EH (cell line): ENCODE results near the gene AURKAIP1.

ENCODE experiments used
- DNase-seq: peaks from one replicate; pipeline ENCODE4 v3.0.0-alpha.2; 2015; ENCODE audit warnings: low read depth

Gene AURKAIP1

DNA sequence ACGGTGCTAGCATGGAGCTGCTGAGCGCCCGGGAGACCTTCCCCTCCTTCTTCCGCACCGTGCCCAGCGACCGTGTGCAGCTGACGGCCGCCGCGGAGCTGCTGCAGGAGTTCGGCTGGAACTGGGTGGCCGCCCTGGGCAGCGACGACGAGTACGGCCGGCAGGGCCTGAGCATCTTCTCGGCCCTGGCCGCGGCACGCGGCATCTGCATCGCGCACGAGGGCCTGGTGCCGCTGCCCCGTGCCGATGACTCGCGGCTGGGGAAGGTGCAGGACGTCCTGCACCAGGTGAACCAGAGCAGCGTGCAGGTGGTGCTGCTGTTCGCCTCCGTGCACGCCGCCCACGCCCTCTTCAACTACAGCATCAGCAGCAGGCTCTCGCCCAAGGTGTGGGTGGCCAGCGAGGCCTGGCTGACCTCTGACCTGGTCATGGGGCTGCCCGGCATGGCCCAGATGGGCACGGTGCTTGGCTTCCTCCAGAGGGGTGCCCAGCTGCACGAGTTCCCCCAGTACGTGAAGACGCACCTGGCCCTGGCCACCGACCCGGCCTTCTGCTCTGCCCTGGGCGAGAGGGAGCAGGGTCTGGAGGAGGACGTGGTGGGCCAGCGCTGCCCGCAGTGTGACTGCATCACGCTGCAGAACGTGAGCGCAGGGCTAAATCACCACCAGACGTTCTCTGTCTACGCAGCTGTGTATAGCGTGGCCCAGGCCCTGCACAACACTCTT, 42.8 kb downstream of the AURKAIP1 start:
- no peak for DNase-seq

GRCh38 chr1:1331068-1331965, 43.7 kb downstream of the AURKAIP1 start, which contains the start of gene TAS1R3:
TAS1R3 (plus strand) TSS chr1:1331280; CDS start chr1:1331346, 66 bp downstream.
- DNase-seq, result peak; percentile 39

DNA sequence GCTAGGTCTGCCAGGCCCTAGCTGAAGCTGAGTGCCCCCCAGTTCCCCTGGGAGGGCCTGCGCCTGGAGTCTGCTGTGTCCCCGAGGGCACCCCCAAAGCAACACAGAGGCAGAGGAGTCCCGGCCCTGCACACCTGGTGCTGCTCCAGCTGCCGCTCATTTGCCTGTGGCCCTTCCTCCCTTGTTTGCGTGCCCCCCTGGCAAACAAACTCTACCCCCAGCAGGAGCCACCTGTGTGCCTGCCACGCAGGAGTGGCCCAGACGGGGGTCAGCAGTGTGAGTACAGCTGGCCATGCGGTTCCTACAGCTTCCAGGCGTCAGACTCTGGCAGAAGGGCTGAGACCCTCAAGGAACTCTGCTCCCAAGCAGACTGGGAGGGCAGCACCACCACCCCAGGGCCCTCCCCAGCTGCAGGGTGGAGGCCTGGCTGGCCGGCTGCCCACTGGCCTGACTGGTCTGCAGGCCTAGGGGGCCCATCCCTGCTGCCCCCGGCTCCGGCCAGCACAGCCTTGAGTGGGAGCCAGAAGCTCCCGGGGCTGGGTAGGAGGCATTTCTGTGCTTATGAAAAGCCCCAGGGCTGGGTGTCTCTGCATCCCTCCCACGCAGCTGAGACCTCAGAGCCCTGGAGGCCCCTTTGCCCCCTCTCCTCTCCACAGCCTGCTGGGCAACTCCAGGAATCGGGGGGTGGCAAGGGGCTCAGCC, 44.5 kb downstream of the AURKAIP1 start:
- no peak for DNase-seq

- DNase-seq, result no peak
Measured at GRCh38 chr1:1329304-1330210, 45.5 kb downstream of the AURKAIP1 start.

DNA sequence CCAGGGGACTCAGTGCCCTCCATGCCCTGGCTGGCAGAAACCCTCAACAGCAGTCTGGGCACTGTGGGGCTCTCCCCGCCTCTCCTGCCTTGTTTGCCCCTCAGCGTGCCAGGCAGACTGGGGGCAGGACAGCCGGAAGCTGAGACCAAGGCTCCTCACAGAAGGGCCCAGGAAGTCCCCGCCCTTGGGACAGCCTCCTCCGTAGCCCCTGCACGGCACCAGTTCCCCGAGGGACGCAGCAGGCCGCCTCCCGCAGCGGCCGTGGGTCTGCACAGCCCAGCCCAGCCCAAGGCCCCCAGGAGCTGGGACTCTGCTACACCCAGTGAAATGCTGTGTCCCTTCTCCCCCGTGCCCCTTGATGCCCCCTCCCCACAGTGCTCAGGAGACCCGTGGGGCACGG, 46.8 kb downstream of the AURKAIP1 start:
- no peak for DNase-seq

DNA sequence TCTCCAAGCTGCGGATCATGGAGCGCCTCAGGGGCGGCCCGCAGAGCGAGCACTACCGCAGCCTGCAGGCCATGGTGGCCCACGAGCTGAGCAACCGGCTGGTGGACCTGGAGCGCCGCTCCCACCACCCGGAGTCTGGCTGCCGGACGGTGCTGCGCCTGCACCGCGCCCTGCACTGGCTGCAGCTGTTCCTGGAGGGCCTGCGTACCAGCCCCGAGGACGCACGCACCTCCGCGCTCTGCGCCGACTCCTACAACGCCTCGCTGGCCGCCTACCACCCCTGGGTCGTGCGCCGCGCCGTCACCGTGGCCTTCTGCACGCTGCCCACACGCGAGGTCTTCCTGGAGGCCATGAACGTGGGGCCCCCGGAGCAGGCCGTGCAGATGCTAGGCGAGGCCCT, 47.7 kb downstream of the AURKAIP1 start:
- DNase-seq, result no peak

DNA sequence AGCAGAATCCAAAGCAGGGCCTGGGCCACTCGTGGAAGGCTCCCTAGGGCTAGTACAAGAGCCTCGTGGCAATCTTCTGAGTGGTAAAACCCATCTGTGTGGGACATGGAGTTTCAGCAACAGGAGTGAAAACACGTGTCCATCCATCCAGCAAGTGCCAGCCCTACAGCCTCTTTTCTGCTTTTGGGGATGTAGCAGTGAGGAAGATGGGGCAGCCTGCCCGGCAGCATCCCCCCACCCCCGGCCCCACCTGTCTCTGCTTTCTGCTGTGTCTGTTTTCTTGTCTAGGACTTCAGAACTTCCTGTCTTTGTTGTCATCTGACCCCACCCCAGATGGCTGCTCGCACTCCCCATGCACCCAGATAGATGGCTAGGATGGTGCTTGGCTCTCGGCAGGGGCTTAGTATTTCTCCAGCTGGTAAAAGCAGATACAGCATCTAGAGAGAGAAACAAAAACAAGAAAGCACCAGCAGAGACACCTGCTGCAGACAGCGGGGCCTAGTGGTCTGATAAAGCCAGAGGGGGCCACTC, 48.9 kb downstream of the AURKAIP1 start:
- no peak for DNase-seq

DNA sequence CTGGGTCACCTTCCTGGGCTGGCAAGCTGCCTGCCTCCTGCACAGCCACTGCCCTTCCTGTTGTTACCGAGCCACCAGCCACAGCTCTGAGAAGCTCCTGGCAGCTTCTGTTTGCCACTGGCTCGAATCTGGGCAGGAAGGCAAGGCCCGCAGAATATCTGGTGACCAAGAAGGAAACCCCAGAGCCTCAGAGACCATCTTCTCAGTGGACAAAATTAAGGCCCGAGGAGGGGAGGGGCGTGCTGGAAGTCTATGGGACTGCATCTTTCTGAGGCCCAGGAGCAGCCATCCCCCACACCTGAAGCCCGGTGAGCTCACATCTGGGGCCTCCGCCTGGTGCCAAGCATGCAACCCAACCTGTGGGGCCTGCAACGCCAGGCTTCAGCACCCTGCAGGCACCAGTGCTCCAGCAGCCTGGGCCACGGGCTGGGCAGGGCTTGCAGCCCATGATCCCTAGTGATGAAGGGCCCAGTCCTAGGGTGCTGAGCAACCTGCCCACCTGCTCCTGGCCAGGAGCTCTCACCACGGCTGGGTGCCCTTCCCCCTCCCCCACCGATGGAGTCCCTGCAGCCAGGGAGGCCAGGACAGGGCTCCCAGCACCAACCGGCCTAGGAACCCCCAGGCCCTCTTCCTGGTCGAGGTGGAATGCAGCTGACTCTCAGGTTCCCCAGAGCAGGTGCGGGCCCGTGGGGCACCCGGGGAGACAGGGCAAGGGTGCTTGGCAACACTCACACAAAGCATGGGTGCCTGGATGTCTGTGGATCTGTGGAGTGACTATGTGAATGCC, 49.5 kb downstream of the AURKAIP1 start:
- peak; percentile 28 for DNase-seq

- DNase-seq, result peak; percentile 90
Measured at GRCh38 chr1:1324524-1325287, 50.3 kb downstream of the AURKAIP1 start, which contains the start of the genes CPTP and INTS11. CPTP (plus strand) TSS chr1:1324802; CDS start chr1:1326911, 2,109 bp downstream. INTS11 (minus strand) TSS chr1:1324660; CDS start chr1:1324608, 52 bp downstream.

DNA sequence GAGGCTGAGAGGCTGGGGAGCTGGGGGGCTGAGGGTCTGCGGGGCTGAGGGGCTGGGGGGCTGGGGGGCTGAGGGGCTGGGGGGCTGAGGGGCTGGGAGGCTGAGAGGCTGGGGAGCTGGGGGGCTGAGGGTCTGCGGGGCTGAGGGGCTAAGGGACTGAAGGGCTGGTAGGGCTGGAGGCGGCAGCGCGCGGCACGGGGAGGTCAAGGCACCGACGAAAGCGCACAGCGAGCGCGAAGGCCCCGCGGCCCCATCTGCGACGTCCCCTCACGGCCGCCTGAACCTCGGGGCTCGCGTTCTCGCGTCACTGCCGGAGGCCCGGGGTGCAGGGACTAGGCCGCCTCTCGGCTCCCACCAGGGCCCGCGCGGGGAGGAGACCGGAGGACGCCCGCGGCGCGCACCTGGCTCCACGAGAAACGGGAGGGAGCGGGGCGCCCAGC, 50.9 kb downstream of the AURKAIP1 start:
- no peak for DNase-seq
